Measurements from ENCODE around the gene NEDD4.
"Not testable (repeated sequence)": the region's sequence is repeated elsewhere in the genome, so short reads cannot be mapped to it uniquely, and the experiment has no call there.

Gene NEDD4

DNA sequence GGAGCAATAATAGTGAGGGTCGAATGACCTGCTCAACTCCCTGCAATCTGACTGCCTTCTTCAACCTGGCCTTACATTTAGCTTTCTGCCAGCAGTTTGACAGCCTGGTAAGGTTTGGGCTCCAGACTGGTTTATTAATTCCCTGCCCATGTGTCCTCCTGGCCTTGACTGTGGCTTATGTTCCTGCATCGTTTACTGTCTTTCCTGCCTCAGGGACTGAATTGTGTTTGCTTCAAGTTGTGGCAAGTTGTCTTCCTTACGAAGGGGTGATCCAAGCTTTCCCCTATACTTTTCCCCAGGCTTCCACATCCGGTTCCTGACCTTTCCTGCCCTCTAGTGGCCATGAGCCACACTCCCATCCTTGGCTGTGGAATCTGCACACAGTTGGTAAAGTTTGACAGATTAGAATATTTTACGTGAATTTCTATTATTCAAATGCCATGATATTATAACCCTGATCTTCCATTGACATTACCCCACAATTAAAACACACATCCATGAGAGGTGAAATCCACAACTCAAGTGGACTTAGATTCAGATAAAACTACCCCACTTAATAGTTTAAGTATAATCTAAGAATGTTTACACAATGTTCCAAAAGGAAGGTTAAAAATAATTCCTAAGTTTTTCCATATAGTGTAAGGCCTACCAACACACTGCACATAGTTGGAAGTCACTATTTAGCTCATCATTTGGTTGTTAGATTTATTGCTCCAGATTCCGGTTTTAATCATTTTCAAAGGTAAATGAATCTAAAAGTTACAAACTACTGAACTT, 95.7 kb downstream of the NEDD4 start:
- DNase-seq (ENCODE audit: low read depth in 2 of 2) = no peak

GRCh38 chr15:55894399-55894965, 98.9 kb downstream of the NEDD4 start:
- DNase-seq (ENCODE audit: low read depth in 2 of 2) = no peak

DNA sequence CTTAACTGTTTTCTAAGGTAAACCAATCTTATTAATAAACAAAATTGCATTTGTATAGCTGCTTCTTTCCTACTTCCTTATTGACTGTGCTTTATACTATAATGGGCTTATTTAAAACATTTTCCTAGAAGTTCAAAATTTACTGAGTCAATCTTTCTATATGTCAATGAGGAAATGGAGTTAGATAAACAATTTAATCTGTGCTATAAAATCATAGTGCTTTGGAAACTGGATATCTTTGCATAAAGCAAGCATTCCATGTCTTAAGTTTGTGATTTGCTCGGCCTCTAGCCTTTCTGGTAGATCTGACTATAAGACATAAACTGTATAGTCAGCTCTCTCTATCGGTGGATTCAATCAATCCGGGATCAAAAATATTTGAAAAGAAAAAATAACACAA, 99.6 kb downstream of the NEDD4 start:
- DNase-seq (ENCODE audit: low read depth in 2 of 2) = no peak

- DNase-seq (ENCODE audit: low read depth in 2 of 2) = no peak
Measured at GRCh38 chr15:55891196-55891595, 102.2 kb downstream of the NEDD4 start.

- no peak for DNase-seq (ENCODE audit: low read depth in 2 of 2)
Measured at GRCh38 chr15:55884223-55884622, 109.2 kb downstream of the NEDD4 start.

DNA sequence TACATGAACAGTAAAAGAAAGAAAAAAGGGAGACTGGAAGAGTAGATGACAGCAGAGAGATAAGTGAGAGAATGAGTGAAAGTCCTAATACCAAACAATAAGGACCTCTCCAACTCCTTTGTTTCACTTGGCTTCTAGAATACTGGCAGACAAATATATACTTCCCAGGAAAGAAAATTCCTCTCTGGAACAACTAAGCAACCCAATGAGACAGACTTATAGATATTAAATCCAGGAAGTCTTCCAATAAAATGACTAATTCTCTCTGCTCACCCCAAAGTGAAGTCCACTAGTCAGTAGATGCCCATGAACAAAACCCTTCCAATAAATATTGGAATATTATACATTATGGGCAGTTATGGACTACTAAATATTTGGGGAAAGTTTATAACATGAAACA, 114.2 kb downstream of the NEDD4 start:
- no peak for DNase-seq (ENCODE audit: low read depth in 2 of 2)

- no peak for DNase-seq (ENCODE audit: low read depth in 2 of 2)
Measured at GRCh38 chr15:55873024-55873720, 120.2 kb downstream of the NEDD4 start.

DNA sequence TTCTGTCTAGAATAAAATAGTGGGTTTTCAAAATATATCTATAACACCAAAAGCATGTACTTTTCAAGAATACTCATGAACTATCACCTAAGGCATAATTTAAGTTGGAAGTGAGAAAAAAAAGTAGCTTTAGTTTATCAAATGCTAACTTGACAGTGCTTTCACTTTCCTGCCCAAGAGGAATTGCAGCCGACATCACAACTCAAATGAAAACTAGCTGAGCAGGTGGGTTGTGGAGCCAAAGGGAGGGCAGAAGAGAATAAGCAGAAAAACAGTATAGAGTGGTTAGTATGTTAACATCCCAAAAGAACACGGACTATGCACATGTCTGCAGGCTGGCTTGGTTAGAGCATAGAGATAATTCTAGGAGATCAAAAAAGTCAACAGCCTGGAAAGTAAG, 120.9 kb downstream of the NEDD4 start:
- no peak for DNase-seq (ENCODE audit: low read depth in 2 of 2)

DNA sequence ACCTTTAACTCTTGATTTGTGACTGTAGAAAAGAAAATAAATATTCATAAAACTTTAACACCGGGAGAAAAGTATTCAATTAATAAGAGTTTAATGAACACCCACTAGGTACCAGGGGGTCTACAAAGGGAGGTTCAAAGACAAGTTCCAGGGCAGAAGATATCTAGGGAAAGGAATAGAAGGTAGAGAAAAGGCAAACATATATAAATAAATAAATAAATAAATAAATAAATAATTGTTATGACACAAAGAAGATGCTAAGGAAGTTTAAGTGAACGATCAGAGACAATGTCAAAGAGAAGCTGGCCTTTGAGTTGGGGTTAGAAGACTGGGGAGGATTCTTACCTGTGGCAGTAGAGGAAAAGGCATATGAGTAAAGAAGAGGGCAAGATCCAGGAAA, 123.8 kb downstream of the NEDD4 start:
- DNase-seq (ENCODE audit: low read depth in 2 of 2) = no peak

GRCh38 chr15:55868707-55869106, 124.7 kb downstream of the NEDD4 start:
- no peak for DNase-seq (ENCODE audit: low read depth in 2 of 2)

DNA sequence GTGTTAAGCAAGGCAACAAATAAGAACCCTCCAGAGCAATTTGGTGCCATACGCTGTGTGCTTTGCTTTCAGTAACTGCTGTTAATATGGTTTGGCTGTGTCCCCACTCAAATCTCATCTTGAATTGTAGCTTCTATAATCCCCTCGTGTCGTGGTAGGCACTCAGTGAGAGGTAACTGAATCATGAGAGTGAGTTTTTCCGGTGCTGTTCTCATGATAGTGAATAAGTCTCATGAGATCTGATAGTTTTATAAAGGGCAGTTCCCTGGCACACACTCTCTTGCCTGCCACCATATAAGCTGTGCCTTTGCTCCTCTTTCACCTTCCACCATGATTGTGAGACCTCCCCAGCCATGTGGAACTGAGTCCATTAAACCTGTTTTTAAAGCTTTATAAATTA, 125.1 kb downstream of the NEDD4 start:
- not testable (repeated sequence) for DNase-seq (ENCODE audit: low read depth in 2 of 2)

- DNase-seq (ENCODE audit: low read depth in 2 of 2) = no peak
Measured at GRCh38 chr15:55863911-55864310, 129.5 kb downstream of the NEDD4 start.

DNA sequence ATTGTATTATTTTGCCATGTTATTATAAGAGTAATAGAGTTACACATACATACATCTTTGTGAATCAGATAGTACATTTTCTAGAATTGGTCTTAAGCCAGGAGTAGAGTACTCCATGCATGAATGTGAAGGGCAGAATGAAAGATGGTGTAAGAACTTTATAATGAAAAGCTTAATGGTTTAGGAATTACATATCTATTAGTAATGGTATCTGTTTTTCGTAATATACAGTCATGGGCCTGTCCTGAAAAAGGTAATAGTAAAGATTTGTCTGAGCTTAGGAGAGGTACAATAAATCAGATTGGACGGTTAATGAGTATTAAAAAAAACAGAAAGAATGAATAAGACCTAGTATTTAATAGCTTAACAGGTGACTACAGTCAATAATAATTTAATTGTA, 132.3 kb downstream of the NEDD4 start:
- no peak for DNase-seq (ENCODE audit: low read depth in 2 of 2)

GRCh38 chr15:55860468-55860867, 132.9 kb downstream of the NEDD4 start:
- DNase-seq (ENCODE audit: low read depth in 2 of 2) = no peak

- no peak for DNase-seq (ENCODE audit: low read depth in 2 of 2)
Measured at GRCh38 chr15:55859681-55860080, 133.7 kb downstream of the NEDD4 start.

GRCh38 chr15:55858661-55859060, 134.8 kb downstream of the NEDD4 start:
- no peak for DNase-seq (ENCODE audit: low read depth in 2 of 2)

GRCh38 chr15:55856506-55857164, 136.8 kb downstream of the NEDD4 start:
- no peak for DNase-seq (ENCODE audit: low read depth in 2 of 2)

GRCh38 chr15:55853134-55853533, 140.3 kb downstream of the NEDD4 start:
- no peak for DNase-seq (ENCODE audit: low read depth in 2 of 2)

GRCh38 chr15:55846116-55846707, 147.2 kb downstream of the NEDD4 start:
- peak in 1 of 2 donors; percentile 16 for DNase-seq (ENCODE audit: low read depth in 2 of 2)

- not testable (repeated sequence) for DNase-seq (ENCODE audit: low read depth in 2 of 2)
Measured at GRCh38 chr15:55842897-55843296, 150.5 kb downstream of the NEDD4 start.

- no peak for DNase-seq (ENCODE audit: low read depth in 2 of 2)
Measured at GRCh38 chr15:55835866-55836265, 157.5 kb downstream of the NEDD4 start.

- DNase-seq (ENCODE audit: low read depth in 2 of 2) = no peak
Measured at GRCh38 chr15:55834331-55834730, 159.1 kb downstream of the NEDD4 start.
